ENCODE measurements around the gene TDG. TPM values are rescaled to one million over a fixed set of nuclear protein-coding genes. Genes with fewer than 3 reads are reported as not detected.

The TDG gene
- total RNA-seq, 1 experiment from 2014 or later = 70.3 TPM

DNA sequence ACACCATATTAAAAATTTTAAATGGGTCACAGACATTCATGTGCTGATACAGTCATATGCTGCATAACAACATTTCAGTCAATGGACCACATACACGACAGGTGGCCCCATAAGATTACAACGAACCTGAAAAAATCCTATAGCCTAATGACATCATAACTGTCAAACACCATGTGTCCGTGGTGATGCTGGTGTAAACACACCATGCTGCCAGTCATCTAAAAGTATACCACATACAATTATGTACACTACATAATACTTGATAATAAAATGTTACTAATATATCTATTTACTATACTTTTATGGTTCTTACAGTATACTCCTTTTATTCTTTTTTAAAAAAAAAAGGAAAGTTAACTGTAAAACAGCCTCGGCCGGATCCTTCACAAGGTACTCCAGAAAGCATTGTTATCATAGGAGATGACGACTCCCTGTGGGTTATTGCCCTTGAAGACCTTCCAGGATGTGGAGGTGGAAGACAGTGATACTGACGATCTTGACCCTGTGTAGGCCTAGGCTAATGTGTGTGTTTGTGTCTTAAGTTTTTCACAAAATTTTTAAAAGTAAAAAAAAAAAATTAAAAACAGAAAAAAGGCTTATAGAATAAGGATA, 5.0 kb upstream of the TDG start:
- Histone ChIP-seq H3K4me1 (ENCODE audit: insufficient read depth, low read length) (no peaks in the 10 kb centered on the region), H3T11ph (ENCODE audit: low read length) (no peak overlapping the region), H3K4me2 (ENCODE audit: insufficient read depth, insufficient read length, low read length) (no peak overlapping the region), H4K20me1 (ENCODE audit: control insufficient read depth, insufficient read depth, insufficient read length) (no peaks in the 10 kb centered on the region), H4K5ac (ENCODE audit: insufficient read length, low read depth, low read length) (no peak overlapping the region), H3K18ac (ENCODE audit: insufficient read length, low read depth, low read length) (no peak overlapping the region), H2AFZ (ENCODE audit: low read length) (no peak overlapping the region), H3K14ac (ENCODE audit: insufficient read depth, low read length) (no peak overlapping the region), H2BK20ac (ENCODE audit: low read depth, low read length, poor library complexity, severe bottlenecking) (no peak overlapping the region), H2BK120ac (ENCODE audit: low read depth, low read length, poor library complexity, severe bottlenecking) (no peak overlapping the region), H3K79me2 (ENCODE audit: insufficient read depth, low read length) (peaks cover 14% of the 10 kb centered on the region; the same call in 1 of the 2 replicates), H3K27ac (ENCODE audit: insufficient read length, low read depth, low read length) (no peak overlapping the region), H2BK15ac (ENCODE audit: low read depth, low read length) (no peak overlapping the region), H3K79me1 (ENCODE audit: insufficient read depth, low read depth, low read length, poor library complexity, severe bottlenecking) (peaks cover 4% of the 10 kb centered on the region), H4K91ac (ENCODE audit: insufficient read length, low read depth, low read length) (no peak overlapping the region), H3K56ac (ENCODE audit: insufficient read length, low read depth, low read length) (no peak overlapping the region), H3K23me2 (ENCODE audit: insufficient read length, low read depth, low read length, poor library complexity, severe bottlenecking) (peaks cover 20% of the 10 kb centered on the region), H4K8ac (replicated peaks; ENCODE audit: insufficient read length, low read depth, low read length) (no peak overlapping the region), H2AK5ac (ENCODE audit: insufficient read length, low read length) (no peak overlapping the region), H3K27me3 (ENCODE audit: insufficient read depth, low read length) (no peaks in the 10 kb centered on the region), H3K9ac (ENCODE audit: extremely low read depth, insufficient read length, low read length) (no peak overlapping the region), H2BK12ac (ENCODE audit: insufficient read length, low read depth, low read length) (no peak overlapping the region), H3K4ac (ENCODE audit: low read depth, low read length) (no peak overlapping the region), H3K23ac (ENCODE audit: insufficient read length, low read depth, low read length) (no peak overlapping the region), H2BK5ac (ENCODE audit: insufficient read length, low read length) (no peak overlapping the region), H3K9me3 (ENCODE audit: control insufficient read depth, low read depth, low read length) (no peaks in the 10 kb centered on the region)
- TF ChIP-seq, protein P1, sequence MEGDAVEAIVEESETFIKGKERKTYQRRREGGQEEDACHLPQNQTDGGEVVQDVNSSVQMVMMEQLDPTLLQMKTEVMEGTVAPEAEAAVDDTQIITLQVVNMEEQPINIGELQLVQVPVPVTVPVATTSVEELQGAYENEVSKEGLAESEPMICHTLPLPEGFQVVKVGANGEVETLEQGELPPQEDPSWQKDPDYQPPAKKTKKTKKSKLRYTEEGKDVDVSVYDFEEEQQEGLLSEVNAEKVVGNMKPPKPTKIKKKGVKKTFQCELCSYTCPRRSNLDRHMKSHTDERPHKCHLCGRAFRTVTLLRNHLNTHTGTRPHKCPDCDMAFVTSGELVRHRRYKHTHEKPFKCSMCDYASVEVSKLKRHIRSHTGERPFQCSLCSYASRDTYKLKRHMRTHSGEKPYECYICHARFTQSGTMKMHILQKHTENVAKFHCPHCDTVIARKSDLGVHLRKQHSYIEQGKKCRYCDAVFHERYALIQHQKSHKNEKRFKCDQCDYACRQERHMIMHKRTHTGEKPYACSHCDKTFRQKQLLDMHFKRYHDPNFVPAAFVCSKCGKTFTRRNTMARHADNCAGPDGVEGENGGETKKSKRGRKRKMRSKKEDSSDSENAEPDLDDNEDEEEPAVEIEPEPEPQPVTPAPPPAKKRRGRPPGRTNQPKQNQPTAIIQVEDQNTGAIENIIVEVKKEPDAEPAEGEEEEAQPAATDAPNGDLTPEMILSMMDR (conservative IDR thresholded peaks at IDR 0.05) = no peak
- Mint-ChIP-seq H3K4me1 (peaks cover 9 to 23% of the 10 kb centered on the region in 2 experiments), H3K4me3 (no peak overlapping the region), H3K27ac (no peak overlapping the region), H3K27me3 (ENCODE audit: low read depth) (no peaks in the 10 kb centered on the region; the same call in 1 of the 2 replicates), H3K9me3 (no peaks in the 10 kb centered on the region; a peak in 2 of 5 replicates), H3K36me3 (ENCODE audit: insufficient read depth in 1 of 3, low read depth in 3 of 3) (peaks cover 3 to 8% (median 4%) of the 10 kb centered on the region in 3 experiments; a peak in 3 of 7 replicates)
- WGBS (ENCODE audit: extremely low coverage, insufficient read length, low lambda C conversion rate) = no CpG with 5 or more reads among the region's 7 CpGs
- DNase-seq = no peak

All from H9 (cell line).